Left lung (tissue), 10 donors: Measurements from ENCODE around the gene RAB11A. TPM values are rescaled to one million over a fixed set of nuclear protein-coding genes. Genes with fewer than 3 reads are reported as not detected.
"Not testable (repeated sequence)": the region's sequence is repeated elsewhere in the genome, so short reads cannot be mapped to it uniquely, and the experiment has no call there.

Experiments used
- ATAC-seq: fragments of 200-7000 bp; cut with Tn5 transposase; one replicate; pipeline ENCODE4 v1.9.1; 2020; ENCODE audit warnings: moderate library complexity
- DNase-seq, 4 donors: peaks; one replicate each; pipeline ENCODE4 v3.0.0-alpha.2; 2013 to 2020
- H3K27ac ChIP-seq, 2 donors: fragments of 200-600 bp; sonication (generic) in 1 of 2; one replicate each; pipeline versions ENCODE4 v1.5.0 to v1.8.0; 2020 to 2021
- H3K27me3 ChIP-seq, 2 donors: fragments of 200-600 bp; sonication (generic) in 1 of 2; one replicate each; pipeline versions ENCODE4 v1.5.0 to v1.8.0; 2020 to 2021
- H3K36me3 ChIP-seq, 2 donors: fragments of 200-600 bp; sonication (generic) in 1 of 2; one replicate each; pipeline versions ENCODE4 v1.5.0 to v1.8.0; 2020 to 2021
- H3K4me1 ChIP-seq, 2 donors: fragments of 200-600 bp; one replicate each; pipeline ENCODE4 v1.8.0; 2021
- H3K4me3 ChIP-seq, 2 donors: fragments of 200-600 bp; sonication (generic) in 1 of 2; one replicate each; pipeline versions ENCODE4 v1.5.0 to v1.8.0; 2020 to 2021; ENCODE audit warnings: mild to moderate bottlenecking in 1 of 2
- H3K9me3 ChIP-seq, 2 donors: fragments of 200-600 bp; sonication (generic) in 1 of 2; one replicate each; pipeline versions ENCODE4 v1.5.0 to v1.8.0; 2020 to 2021
- CTCF ChIP-seq, 2 donors: fragments of 200-600 bp; sonication (generic) in 1 of 2; IDR thresholded peaks; one replicate each; pipeline versions ENCODE4 v1.5.0 to v1.8.0; 2021; ENCODE audit warnings: antibody characterized with exemption in 2 of 2
- intact Hi-C, 2 donors: fragments of 100-400 bp; cut with DNase I; formaldehyde crosslinking; loops; one replicate each; pipeline versions ENCODE4 v1.11.2 to v1.14.2; 2022
- polyA plus RNA-seq, 6 donors: library from polyadenylated mRNA; unstranded; fragments of 120-200 nt; gene quantifications; one replicate each; pipeline ENCODE4 v1.2.1, GENCODE V29; 2013; ENCODE audit not compliant: insufficient read length in 6 of 6
- total RNA-seq, 2 donors: library from RNA; stranded (reverse); fragmentation: NEBNext Ultra II Directional; extraction: Animal tissue kit (Norgen Biotek cat#: 25700); gene quantifications; one replicate each; pipeline ENCODE4 v1.2.1, GENCODE V29; 2021
- donor health status: DM: no; HTN: yes; CAD: no.
- donor health status: DM: no; HTN: no; CAD: no.

The RAB11A gene
- total and polyA plus RNA-seq, 8 donors: 215 to 311 (median 271) TPM

GRCh38 chr15:65869954-65870871, 922 bp downstream of the RAB11A start:
- Histone ChIP-seq H3K4me3 (peak overlapping the region; percentile 94 to 99), H3K36me3 (peaks cover 0 to 13% of the 10 kb centered on the region in 2 donors), H3K27ac (peak overlapping the region; percentile 91 to 95), H3K4me1 (peaks cover 5 to 53% of the 10 kb centered on the region in 2 donors), H3K27me3 (no peaks in the 10 kb centered on the region), H3K9me3 (no peaks in the 10 kb centered on the region)
- TF ChIP-seq CTCF (IDR thresholded peaks at IDR 0.05): no peak
- intact Hi-C loops: no loop called here
- peak in 3 of 4 donors; percentile 28 to 51 (median 45) for DNase-seq
- peak; percentile 45 for ATAC-seq

GRCh38 chr15:65870889-65871533, 1.7 kb downstream of the RAB11A start:
- no peaks in the 10 kb centered on the region for H3K27me3 ChIP-seq
- H3K9me3 ChIP-seq: no peaks in the 10 kb centered on the region
- peak in 2 of 4 donors; percentile 24 to 31 for DNase-seq
- intact Hi-C loops: no loop called here
- no peak for TF ChIP-seq CTCF (IDR thresholded peaks at IDR 0.05)
- H3K4me3 ChIP-seq: peak overlapping the region; percentile 94 to 99
- peaks cover 5 to 57% of the 10 kb centered on the region in 2 donors for H3K4me1 ChIP-seq
- H3K36me3 ChIP-seq: peaks cover 0 to 13% of the 10 kb centered on the region in 2 donors
- peak; percentile 45 for ATAC-seq
- peak overlapping the region; percentile 91 to 95 for H3K27ac ChIP-seq

- Histone ChIP-seq H3K4me3 (peak overlapping the region in 1 of 2 donors; percentile 99), H3K27ac (peak overlapping the region; percentile 91 to 95), H3K4me1 (peaks cover 5 to 57% of the 10 kb centered on the region in 2 donors), H3K36me3 (peaks cover 0 to 20% of the 10 kb centered on the region in 2 donors)
- intact Hi-C loops, DNase-seq, H3K27me3 ChIP-seq, H3K9me3 ChIP-seq, ATAC-seq: not testable (repeated sequence)
Measured at GRCh38 chr15:65871886-65872285, 2.6 kb downstream of the RAB11A start.

GRCh38 chr15:65872596-65872995, 3.3 kb downstream of the RAB11A start:
- Histone ChIP-seq H3K27ac (peak overlapping the region; percentile 11 to 91), H3K36me3 (peaks cover 0 to 27% of the 10 kb centered on the region in 2 donors), H3K4me1 (peaks cover 5 to 57% of the 10 kb centered on the region in 2 donors)
- DNase-seq, H3K9me3 ChIP-seq, ATAC-seq, intact Hi-C loops, H3K4me3 ChIP-seq, H3K27me3 ChIP-seq: not testable (repeated sequence)

- Histone ChIP-seq H3K9me3 (no peaks in the 10 kb centered on the region), H3K4me1 (peaks cover 5 to 57% of the 10 kb centered on the region in 2 donors), H3K4me3 (no peak overlapping the region), H3K36me3 (peaks cover 0 to 34% of the 10 kb centered on the region in 2 donors), H3K27me3 (no peaks in the 10 kb centered on the region), H3K27ac (peak overlapping the region in 1 of 2 donors; percentile 91)
- TF ChIP-seq CTCF (IDR thresholded peaks at IDR 0.05): no peak
- no peak for ATAC-seq
- DNase-seq: no peak
- intact Hi-C loops: no loop called here
Measured at GRCh38 chr15:65873256-65873655, 4.0 kb downstream of the RAB11A start.

- no peak for TF ChIP-seq CTCF (IDR thresholded peaks at IDR 0.05)
- Histone ChIP-seq H3K27ac (no peak overlapping the region), H3K9me3 (no peaks in the 10 kb centered on the region), H3K4me1 (peaks cover 5 to 52% of the 10 kb centered on the region in 2 donors), H3K4me3 (no peak overlapping the region), H3K27me3 (no peaks in the 10 kb centered on the region), H3K36me3 (peaks cover 0 to 56% of the 10 kb centered on the region in 2 donors)
- intact Hi-C loops: no loop called here
- no peak for DNase-seq
- no peak for ATAC-seq
Measured at GRCh38 chr15:65875458-65875857, 6.2 kb downstream of the RAB11A start.
